Testis (tissue), 2 donors: ENCODE data around the gene OR5H15.

ENCODE experiments used
- POLR2A ChIP-seq: fragments of 450-650 bp; IDR thresholded peaks from one replicate; pipeline ENCODE4 v1.6.1; 2017; ENCODE audit warnings: antibody characterized with exemption, mild to moderate bottlenecking, moderate library complexity
- TF ChIP-seq, protein P1 (sequence below), 3 experiments: fragments of 450-650 bp in 2 of 3; fragments of 200-600 bp in 1 of 3; sonication (generic) in 1 of 3; IDR thresholded peaks; one replicate each; pipeline ENCODE4 v1.5.1; 2016 to 2019; ENCODE audit warnings: antibody characterized with exemption in 3 of 3, mild to moderate bottlenecking in 2 of 3, moderate library complexity in 1 of 3

- TF ChIP-seq POLR2A = no peak
- TF ChIP-seq, protein P1, sequence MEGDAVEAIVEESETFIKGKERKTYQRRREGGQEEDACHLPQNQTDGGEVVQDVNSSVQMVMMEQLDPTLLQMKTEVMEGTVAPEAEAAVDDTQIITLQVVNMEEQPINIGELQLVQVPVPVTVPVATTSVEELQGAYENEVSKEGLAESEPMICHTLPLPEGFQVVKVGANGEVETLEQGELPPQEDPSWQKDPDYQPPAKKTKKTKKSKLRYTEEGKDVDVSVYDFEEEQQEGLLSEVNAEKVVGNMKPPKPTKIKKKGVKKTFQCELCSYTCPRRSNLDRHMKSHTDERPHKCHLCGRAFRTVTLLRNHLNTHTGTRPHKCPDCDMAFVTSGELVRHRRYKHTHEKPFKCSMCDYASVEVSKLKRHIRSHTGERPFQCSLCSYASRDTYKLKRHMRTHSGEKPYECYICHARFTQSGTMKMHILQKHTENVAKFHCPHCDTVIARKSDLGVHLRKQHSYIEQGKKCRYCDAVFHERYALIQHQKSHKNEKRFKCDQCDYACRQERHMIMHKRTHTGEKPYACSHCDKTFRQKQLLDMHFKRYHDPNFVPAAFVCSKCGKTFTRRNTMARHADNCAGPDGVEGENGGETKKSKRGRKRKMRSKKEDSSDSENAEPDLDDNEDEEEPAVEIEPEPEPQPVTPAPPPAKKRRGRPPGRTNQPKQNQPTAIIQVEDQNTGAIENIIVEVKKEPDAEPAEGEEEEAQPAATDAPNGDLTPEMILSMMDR (IDR thresholded peaks at IDR 0.05) = no peak
Observed at GRCh38 chr3:98209244-98209643, 42.7 kb downstream of the OR5H15 start.
